GM10847 (cell line): ENCODE data around the gene CHRNA4.

Experiments
- POLR2A ChIP-seq: IDR thresholded peaks from 2 replicates; pipeline ENCODE4 v1.6.1; 2011; ENCODE audit not compliant: insufficient read length; ENCODE audit errors: extremely low read depth

CHRNA4 gene

DNA sequence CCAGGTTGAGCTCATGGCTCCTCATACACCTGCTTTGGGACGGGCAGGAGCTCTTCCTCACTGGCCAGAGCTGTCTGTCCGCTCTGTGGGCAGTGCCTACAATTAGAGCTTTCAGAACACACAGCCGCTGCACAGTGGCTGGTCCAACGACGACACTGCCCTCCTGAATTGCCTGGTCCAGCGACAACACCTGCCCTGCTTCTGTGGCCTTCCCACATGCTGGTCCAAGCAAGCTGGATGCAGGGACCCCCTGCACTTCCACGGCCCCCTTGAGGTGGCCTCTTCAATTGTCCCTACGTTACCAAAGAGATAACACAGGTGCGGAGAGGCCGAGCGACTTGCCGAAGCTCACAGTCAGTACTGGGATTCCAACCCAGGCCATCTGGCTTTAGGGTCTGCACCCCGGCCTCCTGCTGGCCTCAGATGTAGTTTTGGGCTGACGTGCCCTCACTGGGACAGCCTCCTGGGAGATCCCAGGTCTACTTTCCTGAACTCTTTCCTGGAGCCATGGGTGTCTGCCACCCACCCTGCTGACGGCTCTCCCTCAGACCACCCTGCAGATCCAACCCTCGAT is 1.4 kb upstream of the CHRNA4 start:
- no peak for TF ChIP-seq POLR2A

- TF ChIP-seq POLR2A: no peak
These were observed 628 bp upstream of the CHRNA4 start for GRCh38 chr20:63361519-63362435.

DNA sequence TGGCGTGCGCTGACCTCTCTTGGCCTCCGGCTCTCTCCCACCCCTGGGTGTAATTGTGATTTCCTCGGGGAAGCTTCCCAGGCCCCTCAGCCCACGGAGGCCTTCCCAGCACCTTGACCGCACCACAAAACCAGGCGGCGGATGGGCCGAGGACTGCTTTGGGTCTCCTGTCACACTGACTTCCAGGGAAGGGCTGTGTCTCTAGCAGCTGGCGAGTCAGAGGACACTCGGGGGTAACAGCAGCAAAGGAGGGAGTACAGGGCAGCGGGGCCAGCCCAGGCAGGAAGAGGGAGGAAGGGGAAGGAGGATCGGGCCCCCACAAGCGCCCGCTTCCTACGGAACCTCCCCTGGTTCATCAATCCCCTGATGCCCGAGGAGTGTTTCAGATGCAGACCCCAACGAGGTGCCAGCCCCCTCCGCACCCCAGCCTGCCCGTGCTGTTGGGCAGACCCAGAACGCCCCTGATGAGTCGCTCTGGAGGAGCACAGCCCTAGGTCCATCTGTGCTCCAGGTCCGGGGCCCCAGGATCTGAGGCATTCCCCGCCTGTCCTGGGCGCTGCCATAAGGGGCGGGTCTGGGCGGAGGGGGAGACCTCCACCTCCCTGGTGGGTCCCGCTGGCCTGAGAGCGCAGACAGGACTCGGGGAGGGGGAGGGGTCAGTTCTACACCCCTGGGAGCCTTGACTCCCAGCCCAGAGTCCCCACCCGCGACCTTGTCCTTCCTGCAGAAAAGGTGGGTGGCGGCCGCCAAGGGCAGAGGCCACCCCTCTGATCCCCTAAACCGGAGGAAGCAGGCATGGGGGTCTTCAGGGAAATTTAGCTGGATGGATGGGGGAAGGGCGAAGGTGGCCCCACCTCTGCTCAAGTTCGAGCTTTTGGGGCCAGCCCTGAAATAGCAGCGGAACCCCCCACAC is 956 bp downstream of the CHRNA4 start:
- TF ChIP-seq POLR2A: no peak

- no peak for TF ChIP-seq POLR2A
These were observed 1.8 kb downstream of the CHRNA4 start for GRCh38 chr20:63359164-63359934.

GRCh38 chr20:63357921-63358905 is 2.9 kb downstream of the CHRNA4 start:
- no peak for TF ChIP-seq POLR2A

- TF ChIP-seq POLR2A: no peak
These were observed 3.9 kb downstream of the CHRNA4 start for GRCh38 chr20:63356931-63357879.

DNA sequence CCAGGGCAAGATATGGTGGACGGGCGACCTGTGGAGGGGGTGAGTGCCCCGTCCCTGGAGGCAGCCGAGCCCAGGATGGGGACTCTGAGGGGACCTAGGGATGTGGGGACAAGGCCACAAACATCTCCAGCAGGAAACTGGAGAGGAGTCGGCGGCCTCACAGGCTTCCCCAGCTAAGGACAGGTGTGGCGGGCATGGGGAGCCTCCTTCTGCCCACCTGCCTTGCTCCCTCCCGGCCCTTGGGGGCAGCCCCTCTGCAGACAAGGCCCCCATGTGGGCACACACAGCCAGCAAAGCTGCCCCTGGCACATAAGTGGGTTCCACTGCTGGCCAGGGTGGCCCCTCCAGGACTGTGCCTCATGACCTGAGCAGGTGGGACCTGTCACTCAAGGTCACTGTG is 4.6 kb downstream of the CHRNA4 start:
- TF ChIP-seq POLR2A: no peak

- no peak for TF ChIP-seq POLR2A
These were observed 5.3 kb downstream of the CHRNA4 start for GRCh38 chr20:63355781-63356295.

DNA sequence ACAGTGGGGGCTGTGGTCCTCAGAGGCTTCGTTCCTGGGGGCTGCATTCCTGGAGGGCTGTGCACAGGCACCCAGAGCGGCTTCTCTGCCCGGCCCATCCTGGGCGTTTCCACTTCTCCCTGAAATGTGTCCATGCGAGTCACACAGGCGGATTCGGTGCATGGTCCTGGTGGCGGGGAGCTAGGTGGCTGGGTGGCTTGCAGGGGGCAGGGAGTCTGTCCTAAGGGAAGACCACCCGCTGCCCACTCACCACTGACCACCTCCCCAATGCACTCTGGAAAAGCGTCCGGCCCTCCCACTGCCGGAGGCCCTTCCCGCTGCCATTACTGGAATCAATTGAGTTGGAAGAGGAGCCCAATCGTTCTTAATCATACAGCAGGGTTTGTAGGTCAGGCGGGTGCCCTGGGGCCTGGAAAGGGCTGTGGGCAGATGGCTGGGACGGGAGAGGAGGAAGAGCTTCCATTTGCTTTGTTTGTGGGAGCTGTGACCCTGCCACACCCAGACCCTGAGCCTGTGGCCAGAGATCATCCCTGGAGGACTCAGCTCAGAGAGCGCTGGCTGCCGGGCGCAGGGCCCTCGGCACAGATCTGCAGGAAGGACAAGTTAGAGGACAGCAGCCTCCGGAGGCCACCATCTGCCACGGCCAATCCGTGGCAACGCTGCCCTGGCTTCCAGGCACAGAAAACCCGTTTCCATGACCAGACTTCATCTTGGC is 6.4 kb downstream of the CHRNA4 start:
- no peak for TF ChIP-seq POLR2A

DNA sequence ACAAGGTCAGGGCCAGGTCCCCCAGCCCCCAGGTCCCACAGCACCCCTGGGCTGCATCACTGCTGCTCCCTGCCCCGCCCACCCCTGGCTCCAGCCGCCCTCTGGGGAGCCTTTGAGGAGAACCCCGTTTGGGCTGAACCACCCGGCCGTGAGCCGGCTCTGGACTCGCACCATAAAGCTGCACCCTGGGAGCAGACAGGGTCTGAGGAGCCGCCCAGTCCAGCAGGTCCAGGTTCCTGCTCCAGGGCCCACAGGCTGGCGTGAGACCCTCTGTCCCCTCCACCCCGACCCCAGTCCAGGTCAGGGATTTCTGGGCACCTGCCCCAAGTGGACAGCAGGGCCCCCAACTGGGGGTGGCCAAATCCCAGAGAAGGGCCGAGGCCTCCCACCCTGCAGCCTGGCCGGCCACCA is 8.3 kb downstream of the CHRNA4 start:
- no peak for TF ChIP-seq POLR2A

DNA sequence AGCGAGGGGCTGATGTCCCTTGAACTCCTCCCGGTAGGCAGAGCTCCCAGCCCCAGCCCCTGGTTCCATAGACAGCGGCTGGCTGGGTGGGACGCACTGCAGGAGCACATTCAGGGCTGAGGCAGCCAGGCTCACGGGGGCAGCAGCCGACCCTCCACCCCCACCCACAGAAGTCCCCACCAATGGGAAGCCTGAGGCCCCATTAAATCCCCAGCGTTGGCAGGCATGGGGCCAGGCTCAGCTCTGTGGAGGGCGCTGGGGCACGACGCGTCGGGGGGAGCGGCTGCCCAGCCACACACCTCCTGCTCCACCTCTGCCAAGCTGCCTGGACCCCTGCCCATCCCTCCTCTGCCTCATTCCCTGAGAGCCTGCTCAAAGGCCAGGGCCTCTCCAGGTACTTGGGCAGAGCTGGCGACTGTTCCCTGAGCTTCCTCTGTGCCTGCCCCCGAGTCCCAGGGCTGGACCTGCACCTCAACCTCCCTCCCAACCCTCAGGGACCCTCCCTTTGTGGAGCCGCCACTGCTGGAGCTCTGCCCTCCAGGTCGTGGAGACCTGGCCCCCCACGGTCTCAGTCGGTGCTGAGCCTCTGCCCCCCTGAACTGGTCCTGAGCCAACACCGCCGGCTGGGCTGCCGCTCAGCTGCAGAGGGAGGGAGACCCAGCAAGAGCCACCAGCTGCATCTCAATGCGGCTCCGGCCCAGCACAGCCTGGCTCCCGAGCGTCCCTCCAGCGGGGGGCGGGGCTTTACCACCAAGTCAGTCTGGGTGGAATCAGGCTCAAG is 9.1 kb downstream of the CHRNA4 start:
- TF ChIP-seq POLR2A: no peak
